DOHH2 (cell line): ENCODE data around the gene EPB41.

ENCODE experiments used
- EZH2phosphoT487 ChIP-seq: fragments of 200-600 bp; sonication (generic); IDR thresholded peaks from 2 replicates; pipeline ENCODE4 v1.6.1; 2017; ENCODE audit warnings: borderline replicate concordance, mild to moderate bottlenecking, antibody characterized with exemption, low read length, moderate library complexity, mixed read lengths
- TF ChIP-seq, protein P1 (sequence below): fragments of 200-600 bp; sonication (generic); IDR thresholded peaks from one replicate; pipeline ENCODE4 v1.5.1; 2014; ENCODE audit warnings: antibody characterized with exemption, mild to moderate bottlenecking, low read depth, low read length; ENCODE audit not compliant: poor library complexity, severe bottlenecking

DNA sequence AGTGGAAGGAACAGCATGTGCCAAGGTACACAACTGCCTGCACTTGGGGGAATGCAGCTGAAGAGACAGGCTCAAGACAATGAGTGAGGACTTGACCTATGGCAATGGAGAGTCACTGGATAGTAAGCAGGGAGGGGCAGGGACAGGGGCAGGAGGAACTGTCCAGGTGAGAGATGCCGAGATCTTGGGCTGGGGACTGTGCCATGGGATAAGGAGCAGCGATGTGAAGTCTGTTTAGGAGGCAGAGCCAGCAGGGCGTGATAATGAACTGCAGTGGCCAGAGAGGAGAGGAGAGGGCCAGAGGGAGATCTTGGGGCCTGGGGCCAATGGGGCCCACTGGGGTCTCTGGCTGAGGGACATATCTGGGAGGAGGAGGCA, 17.8 kb upstream of the EPB41 start:
- TF ChIP-seq, protein P1, sequence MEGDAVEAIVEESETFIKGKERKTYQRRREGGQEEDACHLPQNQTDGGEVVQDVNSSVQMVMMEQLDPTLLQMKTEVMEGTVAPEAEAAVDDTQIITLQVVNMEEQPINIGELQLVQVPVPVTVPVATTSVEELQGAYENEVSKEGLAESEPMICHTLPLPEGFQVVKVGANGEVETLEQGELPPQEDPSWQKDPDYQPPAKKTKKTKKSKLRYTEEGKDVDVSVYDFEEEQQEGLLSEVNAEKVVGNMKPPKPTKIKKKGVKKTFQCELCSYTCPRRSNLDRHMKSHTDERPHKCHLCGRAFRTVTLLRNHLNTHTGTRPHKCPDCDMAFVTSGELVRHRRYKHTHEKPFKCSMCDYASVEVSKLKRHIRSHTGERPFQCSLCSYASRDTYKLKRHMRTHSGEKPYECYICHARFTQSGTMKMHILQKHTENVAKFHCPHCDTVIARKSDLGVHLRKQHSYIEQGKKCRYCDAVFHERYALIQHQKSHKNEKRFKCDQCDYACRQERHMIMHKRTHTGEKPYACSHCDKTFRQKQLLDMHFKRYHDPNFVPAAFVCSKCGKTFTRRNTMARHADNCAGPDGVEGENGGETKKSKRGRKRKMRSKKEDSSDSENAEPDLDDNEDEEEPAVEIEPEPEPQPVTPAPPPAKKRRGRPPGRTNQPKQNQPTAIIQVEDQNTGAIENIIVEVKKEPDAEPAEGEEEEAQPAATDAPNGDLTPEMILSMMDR, result no peak
- TF ChIP-seq EZH2phosphoT487, result no peak
